ENCODE results near the gene CT45A9. TPM values are rescaled to one million over a fixed set of nuclear protein-coding genes. Genes with fewer than 3 reads are reported as not detected.
"Not testable (repeated sequence)": the region's sequence is repeated elsewhere in the genome, so short reads cannot be mapped to it uniquely, and the experiment has no call there.

The CT45A9 gene
- total RNA-seq: not detected
- polyA plus RNA-seq: not detected
- long read RNA-seq, donor 1: 0 reads
- long read RNA-seq, donor 2: 0 reads

- H3K36me3 ChIP-seq (ENCODE audit: insufficient read depth in 1 of 2, low read depth in 1 of 2); H3K9me3 ChIP-seq; DNase-seq; H3K27me3 ChIP-seq (ENCODE audit: insufficient read depth in 3 of 3, low read length in 2 of 3); H3K4me3 ChIP-seq; H3K4me1 ChIP-seq; ATAC-seq; intact Hi-C loops (cut with DNase I); H3K27ac ChIP-seq: not testable (repeated sequence)
- no CpG with 5 or more reads among the region's 17 CpGs for WGBS, 3 donors
These were observed at the start of gene CT45A9 for GRCh38 chrX:135871712-135872111. Gene CT45A9, minus strand, starts transcription at chrX:135871812. Its CDS starts 3,751 bp downstream, at chrX:135868061.

GRCh38 chrX:135920516-135920915 lies 48.9 kb upstream of the CT45A9 start:
- H3K36me3 ChIP-seq (ENCODE audit: insufficient read depth in 1 of 2, low read depth in 1 of 2); intact Hi-C loops (cut with DNase I); ATAC-seq; H3K9me3 ChIP-seq; H3K4me3 ChIP-seq; H3K4me1 ChIP-seq; DNase-seq; H3K27ac ChIP-seq: not testable (repeated sequence)
- H3K27me3 ChIP-seq (ENCODE audit: insufficient read depth in 3 of 3, low read length in 2 of 3): peaks cover 0 to 12% (median 0%) of the 10 kb centered on the region in 3 donors
- 31 to 55% methylated on average over 1 of the region's 1 CpG; no CpG with 5 or more reads in 1 of the 3 donors for WGBS, 3 donors

- intact Hi-C loops (cut with DNase I): no loop called here
- no peak for DNase-seq
- H3K36me3 ChIP-seq (ENCODE audit: insufficient read depth in 1 of 2, low read depth in 1 of 2): no peaks in the 10 kb centered on the region
- 73 to 92% (median 85%) methylated on average over 5 of the region's 5 CpGs for WGBS, 3 donors
- H3K27ac ChIP-seq: no peak overlapping the region
- H3K27me3 ChIP-seq (ENCODE audit: insufficient read depth in 3 of 3, low read length in 2 of 3): peaks cover 0 to 4% (median 0%) of the 10 kb centered on the region in 3 donors
- no peak overlapping the region for H3K4me3 ChIP-seq
- no peak for TF ChIP-seq CTCF (IDR thresholded peaks at IDR 0.05)
- no peak for ATAC-seq
- H3K4me1 ChIP-seq: no peaks in the 10 kb centered on the region
- H3K9me3 ChIP-seq: no peaks in the 10 kb centered on the region
These were observed 42.8 kb upstream of the CT45A9 start for GRCh38 chrX:135914404-135914803.

- Histone ChIP-seq H3K4me3 (no peak overlapping the region), H3K27me3 (ENCODE audit: insufficient read depth in 3 of 3, low read length in 2 of 3) (peaks cover 0 to 4% (median 0%) of the 10 kb centered on the region in 3 donors), H3K9me3 (no peaks in the 10 kb centered on the region), H3K4me1 (no peaks in the 10 kb centered on the region), H3K27ac (no peak overlapping the region), H3K36me3 (ENCODE audit: insufficient read depth in 1 of 2, low read depth in 1 of 2) (no peaks in the 10 kb centered on the region)
- WGBS, 3 donors: 37 to 58% (median 42%) methylated on average over 5 of the region's 5 CpGs
- ATAC-seq (no peak), DNase-seq (no peak)
- no peak for TF ChIP-seq CTCF (IDR thresholded peaks at IDR 0.05)
- intact Hi-C loops (cut with DNase I): no loop called here
These were observed 38.6 kb upstream of the CT45A9 start for GRCh38 chrX:135910251-135910650.

GRCh38 chrX:135893294-135893817 lies 21.7 kb upstream of the CT45A9 start, which contains the start of the genes CT45A10 and SAGE1:
Gene CT45A10, minus strand, starts transcription at chrX:135893444. Its CDS starts 8,100 bp downstream, at chrX:135885344.
Gene SAGE1, plus strand, starts transcription at chrX:135893716. Its CDS starts 2,527 bp downstream, at chrX:135896243.
- no peak for DNase-seq
- no peaks in the 10 kb centered on the region for H3K27me3 ChIP-seq (ENCODE audit: insufficient read depth in 3 of 3, low read length in 2 of 3)
- H3K36me3 ChIP-seq (ENCODE audit: insufficient read depth in 1 of 2, low read depth in 1 of 2): no peaks in the 10 kb centered on the region
- WGBS, 3 donors: 79 to 93% (median 93%) methylated on average over 21 to 22 of the region's 22 CpGs
- H3K9me3 ChIP-seq: no peaks in the 10 kb centered on the region
- no peak for TF ChIP-seq CTCF (IDR thresholded peaks at IDR 0.05)
- no peak within 1 kb of the TSS for H3K4me3 ChIP-seq
- intact Hi-C loops (cut with DNase I): no loop called here
- H3K4me1 ChIP-seq: no peaks in the 10 kb centered on the region
- no peak within 1 kb of the TSS for H3K27ac ChIP-seq
- ATAC-seq: no peak

All from psoas muscle (tissue), 8 donors.